SU-DHL-6 (cell line): ENCODE data around the gene TEKTIP1.

ENCODE experiments used
- H2AFZ ChIP-seq: fragments of 200-600 bp; sonication (generic); 2 replicates; pipeline ENCODE4 v1.6.1; 2014; ENCODE audit warnings: low read depth, mild to moderate bottlenecking, moderate library complexity, mixed read lengths, antibody characterized with exemption, low read length; ENCODE audit not compliant: severe bottlenecking
- H3F3A ChIP-seq: fragments of 200-600 bp; shearing (Covaris generic); 2 replicates; pipeline ENCODE4 v1.6.0; 2016; ENCODE audit warnings: antibody characterized with exemption, mild to moderate bottlenecking; ENCODE audit not compliant: insufficient read depth
- H3K27ac ChIP-seq: fragments of 200-600 bp; sonication (generic); 2 replicates; pipeline ENCODE4 v1.5.1; 2016; ENCODE audit warnings: low read depth, mild to moderate bottlenecking, low read length, moderate library complexity, mixed read lengths
- H3K27me3 ChIP-seq: fragments of 200-600 bp; sonication (generic), shearing (Covaris generic); 2 replicates; pipeline ENCODE4 v1.6.0; 2014; ENCODE audit warnings: mild to moderate bottlenecking, low read length
- H3K36me3 ChIP-seq: fragments of 200-600 bp; sonication (generic); 2 replicates; pipeline ENCODE4 v1.6.1; 2014; ENCODE audit warnings: mild to moderate bottlenecking, low read length, mixed read lengths
- H3K4me2 ChIP-seq: fragments of 300-600, 200-600 bp; shearing (Covaris generic), sonication (generic); 2 replicates; pipeline ENCODE4 v1.6.0; 2014; ENCODE audit warnings: low read length, low read depth, mild to moderate bottlenecking; ENCODE audit not compliant: poor library complexity, severe bottlenecking
- H3K4me3 ChIP-seq: fragments of 200-600 bp; sonication (generic); 2 replicates; pipeline ENCODE4 v1.5.1; 2014; ENCODE audit warnings: antibody characterized with exemption, low read length, mild to moderate bottlenecking, mixed read lengths; ENCODE audit not compliant: insufficient read depth, poor library complexity, severe bottlenecking
- H3K79me2 ChIP-seq: fragments of 200-600 bp; sonication (generic); 2 replicates; pipeline ENCODE4 v1.6.1; 2014; ENCODE audit warnings: mild to moderate bottlenecking, low read length, moderate library complexity; ENCODE audit not compliant: insufficient read depth
- H3K9ac ChIP-seq: fragments of 200-600 bp; sonication (generic); 2 replicates; pipeline ENCODE4 v1.7.0; 2014; ENCODE audit warnings: mild to moderate bottlenecking, low read length
- H3K9me2 ChIP-seq: fragments of 200-600 bp; sonication (generic); replicated peaks from 2 replicates; pipeline ENCODE4 v1.6.1; 2014; ENCODE audit warnings: low read length; ENCODE audit not compliant: insufficient read depth
- H3K9me3 ChIP-seq: fragments of 200-600 bp; sonication (generic); 2 replicates; pipeline ENCODE4 v1.6.1; 2014; ENCODE audit warnings: low read length, mixed read lengths; ENCODE audit not compliant: insufficient read depth
- H4K20me1 ChIP-seq: fragments of 200-600 bp; sonication (generic); 2 replicates; pipeline ENCODE4 v1.6.1; 2014; ENCODE audit warnings: low read depth, mild to moderate bottlenecking, antibody characterized with exemption, low read length, moderate library complexity, mixed read lengths
- CTCF ChIP-seq: fragments of 200-600 bp; sonication (generic); IDR thresholded peaks from one replicate; pipeline ENCODE4 v1.5.1; 2017; ENCODE audit warnings: antibody characterized with exemption, mild to moderate bottlenecking, low read length, moderate library complexity; ENCODE audit not compliant: insufficient read depth, poor library complexity, severe bottlenecking
- EZH2phosphoT487 ChIP-seq: fragments of 200-600 bp; sonication (generic), shearing (Covaris generic); conservative IDR thresholded peaks from 2 replicates; pipeline ENCODE4 v1.6.1; 2018; ENCODE audit warnings: mild to moderate bottlenecking, antibody characterized with exemption, low read length, moderate library complexity, mixed read lengths

TEKTIP1 gene

GRCh38 chr19:3499738-3500428, 39.1 kb upstream of the TEKTIP1 start:
- Histone ChIP-seq H3K9me3 (no peaks in the 10 kb centered on the region), H3K9me2 (no peaks in the 10 kb centered on the region), H3K4me3 (peak overlapping the region; percentile 95), H4K20me1 (no peaks in the 10 kb centered on the region), H3K27ac (peak overlapping the region; percentile 76), H2AFZ (peak overlapping the region; percentile 89), H3F3A (no peaks in the 10 kb centered on the region; the same call in 1 of the 2 replicates), H3K79me2 (peaks cover 31% of the 10 kb centered on the region), H3K27me3 (no peaks in the 10 kb centered on the region), H3K4me2 (peak overlapping the region; percentile 98), H3K36me3 (no peaks in the 10 kb centered on the region), H3K9ac (peak overlapping the region; percentile 82)
- TF ChIP-seq CTCF (no peak), EZH2phosphoT487 (no peak)

- H3K9me2 ChIP-seq: no peaks in the 10 kb centered on the region
Measured at GRCh38 chr19:3500429-3501101, 38.4 kb upstream of the TEKTIP1 start, which contains the start of gene DOHH. Gene DOHH (minus strand): TSS chr19:3500674. CDS start chr19:3496814, 3,860 bp downstream.

GRCh38 chr19:3501780-3502179, 37.2 kb upstream of the TEKTIP1 start:
- no peaks in the 10 kb centered on the region for H3K9me3 ChIP-seq
- H3K9me2 ChIP-seq: no peaks in the 10 kb centered on the region
- H3K36me3 ChIP-seq: no peaks in the 10 kb centered on the region
- H3K27me3 ChIP-seq: no peaks in the 10 kb centered on the region
- H3K4me2 ChIP-seq: no peak overlapping the region
- H4K20me1 ChIP-seq: no peaks in the 10 kb centered on the region
- H3K4me3 ChIP-seq: no peak overlapping the region
- H3F3A ChIP-seq: no peaks in the 10 kb centered on the region; the same call in 1 of the 2 replicates
- H3K27ac ChIP-seq: no peak overlapping the region
- H2AFZ ChIP-seq: no peak overlapping the region
- no peak overlapping the region for H3K9ac ChIP-seq
- peaks cover 36% of the 10 kb centered on the region for H3K79me2 ChIP-seq
- TF ChIP-seq EZH2phosphoT487: no peak
- TF ChIP-seq CTCF: no peak

More at GRCh38 chr19:3500429-3501101, 38.4 kb upstream of the TEKTIP1 start, which contains the start of gene DOHH:
- Histone ChIP-seq H3K9me3 (no peaks in the 10 kb centered on the region), H3K4me2 (peak within 1 kb of the TSS; percentile 98), H3K4me3 (peak within 1 kb of the TSS; percentile 95), H3F3A (no peaks in the 10 kb centered on the region; the same call in 1 of the 2 replicates), H4K20me1 (no peaks in the 10 kb centered on the region), H3K9ac (peak within 1 kb of the TSS; percentile 82), H3K27ac (peak within 1 kb of the TSS; percentile 76), H3K27me3 (no peaks in the 10 kb centered on the region), H3K79me2 (peaks cover 31% of the 10 kb centered on the region), H3K36me3 (no peaks in the 10 kb centered on the region), H2AFZ (peak within 1 kb of the TSS; percentile 89)
- TF ChIP-seq CTCF: no peak
- TF ChIP-seq EZH2phosphoT487: no peak
